GM12801 (cell line): ENCODE results near the gene LAIR2.

Source experiments
- CTCF ChIP-seq: IDR thresholded peaks from one replicate; pipeline ENCODE4 v1.5.1; 2011; ENCODE audit warnings: control low read depth; ENCODE audit not compliant: insufficient read length; ENCODE audit errors: extremely low read depth

LAIR2 gene

GRCh38 chr19:54489766-54490165 lies 12.9 kb upstream of the LAIR2 start:
- TF ChIP-seq CTCF, result no peak

GRCh38 chr19:54492568-54492967 lies 10.1 kb upstream of the LAIR2 start:
- TF ChIP-seq CTCF, result no peak

GRCh38 chr19:54493967-54494585 lies 8.6 kb upstream of the LAIR2 start:
- TF ChIP-seq CTCF, result no peak

GRCh38 chr19:54506079-54506478 lies 3.4 kb downstream of the LAIR2 start:
- no peak for TF ChIP-seq CTCF

- TF ChIP-seq CTCF, result no peak
Observed at GRCh38 chr19:54507824-54508223, 5.2 kb downstream of the LAIR2 start.

GRCh38 chr19:54515156-54515555 lies 12.5 kb downstream of the LAIR2 start:
- no peak for TF ChIP-seq CTCF

GRCh38 chr19:54517483-54517882 lies 14.9 kb downstream of the LAIR2 start:
- TF ChIP-seq CTCF, result no peak
